ENCODE data around the gene PRAMEF13. TPM values are rescaled to one million over a fixed set of nuclear protein-coding genes. Genes with fewer than 3 reads are reported as not detected.
"Not testable (repeated sequence)": the region's sequence is repeated elsewhere in the genome, so short reads cannot be mapped to it uniquely, and the experiment has no call there.

The PRAMEF13 gene, protein sequence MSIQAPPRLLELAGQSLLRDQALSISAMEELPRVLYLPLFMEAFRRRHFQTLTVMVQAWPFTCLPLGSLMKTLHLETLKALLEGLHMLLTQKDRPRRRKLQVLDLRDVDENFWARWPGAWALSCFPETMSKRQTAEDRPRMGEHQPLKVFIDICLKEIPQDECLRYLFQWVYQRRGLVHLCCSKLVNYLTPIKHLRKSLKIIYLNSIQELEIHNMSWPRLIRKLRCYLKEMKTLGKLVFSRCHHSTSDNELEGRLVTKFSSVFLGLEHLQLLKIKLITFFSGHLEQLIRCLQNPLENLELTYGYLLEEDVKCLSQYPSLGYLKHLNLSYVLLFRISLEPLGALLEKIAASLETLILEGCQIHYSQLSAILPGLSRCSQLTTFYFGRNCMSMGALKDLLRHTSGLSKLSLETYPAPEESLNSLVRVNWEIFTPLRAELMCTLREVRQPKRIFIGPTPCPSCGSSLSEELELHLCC
- total RNA-seq (not detected), polyA plus RNA-seq (not detected)

GRCh38 chr1:13201309-13201708, at the start of gene PRAMEF13:
TSS of gene PRAMEF13 (minus strand) at chr1:13201409. CDS start at chr1:13199589, 1,820 bp downstream.
- H3K27ac ChIP-seq (ENCODE audit: low read depth); H3K4me3 ChIP-seq (ENCODE audit: low read depth, low read length); H3K36me3 ChIP-seq (ENCODE audit: insufficient read depth); DNase-seq (ENCODE audit: extremely low spot score); H3K4me1 ChIP-seq (ENCODE audit: insufficient read depth): not testable (repeated sequence)
- WGBS = 73% methylated on average over 1 of the region's 5 CpGs

GRCh38 chr1:13247122-13247521, 45.9 kb upstream of the PRAMEF13 start:
- not testable (repeated sequence) for H3K4me3 ChIP-seq (ENCODE audit: low read depth, low read length); H3K36me3 ChIP-seq (ENCODE audit: insufficient read depth); DNase-seq (ENCODE audit: extremely low spot score); H3K4me1 ChIP-seq (ENCODE audit: insufficient read depth); H3K27ac ChIP-seq (ENCODE audit: low read depth)
- 77% methylated on average over 6 of the region's 7 CpGs for WGBS

- H3K4me1 ChIP-seq (ENCODE audit: insufficient read depth); DNase-seq (ENCODE audit: extremely low spot score); H3K27ac ChIP-seq (ENCODE audit: low read depth); H3K36me3 ChIP-seq (ENCODE audit: insufficient read depth); H3K4me3 ChIP-seq (ENCODE audit: low read depth, low read length): not testable (repeated sequence)
- 69% methylated on average over 2 of the region's 2 CpGs for WGBS
These were observed 45.3 kb upstream of the PRAMEF13 start for GRCh38 chr1:13246554-13246871.

DNA sequence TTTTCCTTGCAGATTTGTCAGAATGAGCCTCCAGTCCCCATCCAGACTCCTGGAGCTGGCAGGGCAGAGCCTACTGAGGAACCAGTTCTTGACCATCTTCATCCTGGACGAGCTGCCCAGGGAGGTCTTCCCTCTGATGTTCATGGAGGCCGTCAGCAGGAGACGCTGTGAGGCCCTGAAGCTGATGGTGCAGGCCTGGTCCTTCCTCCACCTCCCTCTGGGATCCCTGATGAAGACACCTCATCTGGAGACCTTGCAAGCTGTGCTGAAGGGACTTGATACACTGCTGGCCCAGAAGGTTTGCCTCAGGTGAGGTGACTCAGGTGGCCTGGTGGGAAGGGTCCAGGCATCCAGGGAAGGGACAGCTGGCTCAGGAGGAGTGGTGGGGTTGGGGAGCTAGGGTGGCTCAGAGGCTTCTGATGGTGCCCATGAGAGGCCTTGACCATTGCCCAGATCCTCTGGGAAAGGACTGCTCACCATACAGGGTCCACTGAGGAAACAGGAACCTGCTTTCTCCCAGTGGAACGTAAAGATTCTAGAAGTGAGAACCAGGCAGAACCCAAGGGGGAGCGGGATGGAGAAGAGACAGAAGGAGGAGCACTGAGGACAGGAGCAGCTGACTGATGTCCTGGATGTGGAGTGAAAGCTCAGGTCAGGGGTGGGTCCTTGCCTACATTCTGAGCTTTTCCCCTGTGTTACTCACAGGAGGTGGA, 44.8 kb upstream of the PRAMEF13 start:
- WGBS = 68% methylated on average over 5 of the region's 5 CpGs
- H3K4me1 ChIP-seq (ENCODE audit: insufficient read depth); H3K36me3 ChIP-seq (ENCODE audit: insufficient read depth); H3K27ac ChIP-seq (ENCODE audit: low read depth); H3K4me3 ChIP-seq (ENCODE audit: low read depth, low read length); DNase-seq (ENCODE audit: extremely low spot score): not testable (repeated sequence)

DNA sequence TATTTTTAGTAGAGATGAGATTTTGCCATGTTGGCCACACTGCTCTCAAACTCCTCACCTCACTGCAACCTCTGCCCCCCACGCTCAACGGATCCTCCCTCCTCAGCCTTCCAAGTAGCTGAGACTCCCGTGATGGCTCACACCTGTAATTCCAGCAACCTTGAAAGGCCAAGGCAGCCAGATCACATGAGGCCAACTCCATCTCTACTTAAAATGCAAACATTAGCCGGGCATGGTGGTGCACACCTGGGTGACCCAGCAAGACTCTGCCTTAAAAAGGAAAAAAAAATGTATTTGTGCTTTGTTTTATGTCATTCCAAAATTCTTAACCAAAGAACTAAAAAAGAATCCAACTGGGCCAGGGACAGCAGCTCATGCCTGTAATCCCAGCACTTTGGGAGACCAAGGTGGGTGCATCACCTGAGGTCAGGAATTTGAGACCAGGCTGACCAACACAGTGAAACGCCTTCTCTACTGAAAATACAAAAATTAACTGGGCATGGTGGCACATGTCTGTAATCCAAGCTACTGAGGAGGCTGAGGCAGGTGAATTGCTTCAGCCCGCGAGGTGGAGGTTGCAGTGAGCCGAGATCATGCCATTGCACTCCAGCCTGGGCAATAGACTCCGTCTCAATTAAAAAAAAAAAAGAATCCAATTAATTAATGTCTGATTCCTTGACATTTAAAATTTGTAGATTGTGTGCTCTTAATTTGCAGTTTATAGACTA, 42.5 kb upstream of the PRAMEF13 start:
- WGBS = 80% methylated on average over 9 of the region's 9 CpGs
- not testable (repeated sequence) for H3K36me3 ChIP-seq (ENCODE audit: insufficient read depth); H3K4me3 ChIP-seq (ENCODE audit: low read depth, low read length); H3K4me1 ChIP-seq (ENCODE audit: insufficient read depth); DNase-seq (ENCODE audit: extremely low spot score); H3K27ac ChIP-seq (ENCODE audit: low read depth)

- not testable (repeated sequence) for H3K36me3 ChIP-seq (ENCODE audit: insufficient read depth); H3K4me3 ChIP-seq (ENCODE audit: low read depth, low read length); H3K27ac ChIP-seq (ENCODE audit: low read depth); H3K4me1 ChIP-seq (ENCODE audit: insufficient read depth); DNase-seq (ENCODE audit: extremely low spot score)
- WGBS = 87% methylated on average over 4 of the region's 4 CpGs
These were observed 38.4 kb upstream of the PRAMEF13 start for GRCh38 chr1:13239633-13240032.

GRCh38 chr1:13237572-13237971, 36.4 kb upstream of the PRAMEF13 start:
- not testable (repeated sequence) for H3K4me1 ChIP-seq (ENCODE audit: insufficient read depth); H3K36me3 ChIP-seq (ENCODE audit: insufficient read depth); H3K4me3 ChIP-seq (ENCODE audit: low read depth, low read length); DNase-seq (ENCODE audit: extremely low spot score); H3K27ac ChIP-seq (ENCODE audit: low read depth)
- WGBS = 77% methylated on average over 4 of the region's 4 CpGs

- WGBS = 58% methylated on average over 1 of the region's 1 CpG
- H3K27ac ChIP-seq (ENCODE audit: low read depth); DNase-seq (ENCODE audit: extremely low spot score); H3K36me3 ChIP-seq (ENCODE audit: insufficient read depth); H3K4me3 ChIP-seq (ENCODE audit: low read depth, low read length); H3K4me1 ChIP-seq (ENCODE audit: insufficient read depth): not testable (repeated sequence)
These were observed 32.8 kb upstream of the PRAMEF13 start for GRCh38 chr1:13234057-13234456.

GRCh38 chr1:13232056-13232455, 30.8 kb upstream of the PRAMEF13 start:
- not testable (repeated sequence) for H3K4me3 ChIP-seq (ENCODE audit: low read depth, low read length); H3K36me3 ChIP-seq (ENCODE audit: insufficient read depth); H3K27ac ChIP-seq (ENCODE audit: low read depth); DNase-seq (ENCODE audit: extremely low spot score); H3K4me1 ChIP-seq (ENCODE audit: insufficient read depth)
- 63% methylated on average over 2 of the region's 2 CpGs for WGBS

DNA sequence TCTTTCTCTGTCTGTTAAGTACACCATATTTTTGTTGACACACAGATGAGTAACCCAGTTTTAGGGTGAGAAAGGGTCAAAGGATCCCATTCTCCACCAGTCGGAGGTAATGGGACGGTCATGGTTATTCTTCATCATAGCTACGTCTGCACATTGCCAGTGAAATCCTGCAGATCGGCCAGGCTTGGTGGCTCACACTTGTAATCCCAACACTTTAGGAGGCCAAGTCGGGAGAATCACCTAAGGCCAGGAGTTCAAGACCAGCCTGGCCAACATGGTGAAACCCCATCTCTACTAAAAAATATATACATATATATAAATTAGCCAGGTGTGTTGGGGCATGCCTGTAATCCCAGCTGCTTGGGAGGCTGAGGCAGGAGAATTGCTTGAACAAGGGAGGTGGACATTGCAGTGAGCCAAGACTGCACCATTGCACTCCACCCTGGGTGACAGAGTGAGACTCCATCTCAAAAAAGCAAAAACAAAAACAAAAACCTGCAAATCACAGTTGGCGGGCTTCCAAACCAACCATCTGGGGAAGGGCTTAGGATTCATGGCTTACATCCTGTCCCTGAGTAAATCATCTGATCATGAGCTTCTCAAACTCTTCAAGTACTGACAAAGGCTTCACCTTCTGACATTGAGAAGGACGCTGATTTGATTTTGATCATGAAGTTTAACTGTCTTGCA, 30.0 kb upstream of the PRAMEF13 start:
- WGBS = 80% methylated on average over 7 of the region's 7 CpGs
- H3K4me1 ChIP-seq (ENCODE audit: insufficient read depth); DNase-seq (ENCODE audit: extremely low spot score); H3K36me3 ChIP-seq (ENCODE audit: insufficient read depth); H3K27ac ChIP-seq (ENCODE audit: low read depth); H3K4me3 ChIP-seq (ENCODE audit: low read depth, low read length): not testable (repeated sequence)

DNA sequence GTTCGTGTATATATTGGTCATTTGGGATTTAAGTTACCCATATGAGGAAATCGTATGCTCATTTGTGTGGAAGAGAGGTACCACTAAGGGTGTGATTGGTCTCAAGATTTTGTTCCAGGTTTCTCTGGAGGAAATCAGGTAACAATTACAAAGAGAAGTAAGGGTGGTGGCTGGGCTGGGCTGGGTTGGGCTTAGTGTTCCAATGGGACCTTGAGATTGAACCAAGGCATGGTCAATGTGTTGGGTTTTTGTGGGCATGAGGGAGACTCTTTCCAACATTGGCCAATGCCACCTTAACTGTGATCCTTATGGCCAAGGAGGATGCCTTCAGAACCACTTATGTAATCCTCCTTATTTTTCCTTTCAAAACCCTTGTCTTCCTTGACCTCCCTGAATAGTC, 29.4 kb upstream of the PRAMEF13 start:
- not testable (repeated sequence) for H3K36me3 ChIP-seq (ENCODE audit: insufficient read depth); DNase-seq (ENCODE audit: extremely low spot score)

DNA sequence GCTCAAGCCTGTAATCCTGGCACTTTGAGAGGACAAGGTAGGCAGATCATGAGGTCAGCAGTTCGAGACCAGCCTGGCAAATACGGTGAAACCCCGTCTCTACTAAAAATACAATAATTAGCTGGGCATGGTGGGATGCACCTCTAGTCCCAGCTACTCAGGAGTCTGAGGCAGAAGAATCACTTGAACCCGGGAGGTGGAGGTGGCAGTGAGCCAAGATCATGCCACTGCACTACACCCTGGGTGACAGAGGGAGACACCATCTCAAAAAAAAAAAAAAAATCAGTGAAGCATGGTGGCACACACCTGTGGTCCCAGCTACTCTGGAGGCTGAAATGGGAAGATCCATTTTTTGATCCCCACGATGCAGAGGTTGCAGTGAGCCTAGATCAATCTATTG, 28.9 kb upstream of the PRAMEF13 start:
- H3K36me3 ChIP-seq (ENCODE audit: insufficient read depth); H3K4me1 ChIP-seq (ENCODE audit: insufficient read depth); DNase-seq (ENCODE audit: extremely low spot score); H3K4me3 ChIP-seq (ENCODE audit: low read depth, low read length); H3K27ac ChIP-seq (ENCODE audit: low read depth): not testable (repeated sequence)
- WGBS = 83% methylated on average over 5 of the region's 5 CpGs

More for the DNA sequence above, 29.4 kb upstream of the PRAMEF13 start:
- H3K27ac ChIP-seq (ENCODE audit: low read depth); H3K4me3 ChIP-seq (ENCODE audit: low read depth, low read length); H3K4me1 ChIP-seq (ENCODE audit: insufficient read depth): not testable (repeated sequence)
- 72% methylated on average over 2 of the region's 2 CpGs for WGBS

DNA sequence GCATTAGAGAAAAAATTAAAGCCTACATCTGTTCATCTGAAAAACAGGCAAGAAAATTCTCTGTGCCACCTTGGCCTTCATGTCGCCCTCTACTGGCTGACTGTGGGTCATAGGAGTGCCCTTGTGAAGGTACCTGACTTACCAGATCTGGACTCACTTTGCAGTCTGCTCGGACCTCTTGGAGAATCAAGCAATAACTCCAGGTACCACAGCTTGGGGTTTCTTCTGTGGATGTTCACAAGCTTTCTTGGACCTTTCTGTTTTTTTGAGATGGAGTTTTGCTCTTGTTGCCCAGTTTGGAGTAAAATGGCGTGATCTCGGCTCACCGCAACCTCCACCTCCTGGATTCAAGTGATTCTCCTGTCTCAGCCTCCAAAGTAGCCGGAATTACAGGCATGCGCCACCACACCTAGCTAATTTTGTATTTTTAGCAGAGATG, 27.2 kb upstream of the PRAMEF13 start:
- Histone ChIP-seq H3K4me3 (ENCODE audit: low read depth, low read length) (no peak overlapping the region), H3K4me1 (ENCODE audit: insufficient read depth) (no peaks in the 10 kb centered on the region), H3K36me3 (ENCODE audit: insufficient read depth) (no peaks in the 10 kb centered on the region), H3K27ac (ENCODE audit: low read depth) (no peak overlapping the region)
- no peak for DNase-seq (ENCODE audit: extremely low spot score)
- WGBS = 71% methylated on average over 7 of the region's 7 CpGs

Data from urinary bladder (tissue), 4 donors.